ENCODE measurements around the gene ANGPTL2. TPM values are rescaled to one million over a fixed set of nuclear protein-coding genes. Genes with fewer than 3 reads are reported as not detected.

Gene ANGPTL2
- total RNA-seq, 2 experiments from 2014 or later, result not detected

GRCh38 chr9:127112056-127112455 lies 10.4 kb downstream of the ANGPTL2 start:
- TF ChIP-seq EZH2phosphoT487 (IDR thresholded peaks at IDR 0.05; ENCODE audit: borderline replicate concordance, low read depth, low read length) (no peak), CTCF (conservative IDR thresholded peaks at IDR 0.05; ENCODE audit: low read length) (no peak)
- Histone ChIP-seq H3K36me3 (ENCODE audit: insufficient read depth, low read length) (no peaks in the 10 kb centered on the region), H3K79me2 (ENCODE audit: insufficient read depth, low read depth, low read length) (no peaks in the 10 kb centered on the region), H3K27ac (ENCODE audit: low read depth, low read length, poor library complexity, severe bottlenecking) (no peak overlapping the region), H3K4me3 (ENCODE audit: low read depth, low read length, poor library complexity, severe bottlenecking) (no peak overlapping the region), H3K4me2 (ENCODE audit: low read length) (no peak overlapping the region), H4K20me1 (ENCODE audit: insufficient read depth, low read length) (no peaks in the 10 kb centered on the region), H3K9me3 (ENCODE audit: low read length) (no peaks in the 10 kb centered on the region), H3K9me2 (ENCODE audit: insufficient read depth, low read length) (no peaks in the 10 kb centered on the region), H2AFZ (ENCODE audit: low read length) (no peak overlapping the region), H3K4me1 (ENCODE audit: insufficient read depth, low read length, poor library complexity, severe bottlenecking) (peaks cover 8% of the 10 kb centered on the region)
- no TSS peak for BruUV-seq (replicated peaks)
- POLR2A ChIA-PET, result interaction anchor here (1.0 kb wide), 1 partner anchor 61 kb away, joined by 3 read pairs; no protein-coding TSS in a partner anchor
- CTCF ChIA-PET (ENCODE audit: unreplicated experiment), result no interaction called here
- no peak for DNase-seq (ENCODE audit: low spot score)
- intact Hi-C loops (cut with micrococcal nuclease; ENCODE audit: unreplicated experiment), result no loop called here

- Histone ChIP-seq H4K20me1 (ENCODE audit: insufficient read depth, low read length) (no peaks in the 10 kb centered on the region), H3K4me1 (ENCODE audit: insufficient read depth, low read length, poor library complexity, severe bottlenecking) (no peaks in the 10 kb centered on the region), H3K79me2 (ENCODE audit: insufficient read depth, low read depth, low read length) (no peaks in the 10 kb centered on the region), H3K4me3 (ENCODE audit: low read depth, low read length, poor library complexity, severe bottlenecking) (no peak overlapping the region), H3K4me2 (ENCODE audit: low read length) (no peak overlapping the region), H2AFZ (ENCODE audit: low read length) (no peak overlapping the region), H3K36me3 (ENCODE audit: insufficient read depth, low read length) (no peaks in the 10 kb centered on the region), H3K9me2 (ENCODE audit: insufficient read depth, low read length) (no peaks in the 10 kb centered on the region), H3K27ac (ENCODE audit: low read depth, low read length, poor library complexity, severe bottlenecking) (no peak overlapping the region), H3K9me3 (ENCODE audit: low read length) (no peaks in the 10 kb centered on the region)
- DNase-seq (ENCODE audit: low spot score), result no peak
- CTCF ChIA-PET (ENCODE audit: unreplicated experiment), result no interaction called here
- POLR2A ChIA-PET, result no interaction called here
- no peak for TF ChIP-seq CTCF (conservative IDR thresholded peaks at IDR 0.05; ENCODE audit: low read length)
- TF ChIP-seq EZH2phosphoT487 (IDR thresholded peaks at IDR 0.05; ENCODE audit: borderline replicate concordance, low read depth, low read length), result no peak
- BruUV-seq (replicated peaks), result no TSS peak
- intact Hi-C loops (cut with micrococcal nuclease; ENCODE audit: unreplicated experiment), result no loop called here
Observed at GRCh38 chr9:127109212-127109711, 13.2 kb downstream of the ANGPTL2 start.

- BruUV-seq (replicated peaks), result no TSS peak
- CTCF ChIA-PET (ENCODE audit: unreplicated experiment), result no interaction called here
Observed at GRCh38 chr9:127107929-127108876, 14.2 kb downstream of the ANGPTL2 start.

More at GRCh38 chr9:127107929-127108876, 14.2 kb downstream of the ANGPTL2 start:
- no peaks in the 10 kb centered on the region for H3K36me3 ChIP-seq (ENCODE audit: insufficient read depth, low read length)
- intact Hi-C loops (cut with micrococcal nuclease; ENCODE audit: unreplicated experiment), result no loop called here
- H3K9me2 ChIP-seq (ENCODE audit: insufficient read depth, low read length), result no peaks in the 10 kb centered on the region
- H3K9me3 ChIP-seq (ENCODE audit: low read length), result no peaks in the 10 kb centered on the region
- H3K27ac ChIP-seq (ENCODE audit: low read depth, low read length, poor library complexity, severe bottlenecking), result no peak overlapping the region
- no peaks in the 10 kb centered on the region for H4K20me1 ChIP-seq (ENCODE audit: insufficient read depth, low read length)
- no peak overlapping the region for H2AFZ ChIP-seq (ENCODE audit: low read length)
- no peak for DNase-seq (ENCODE audit: low spot score)
- H3K79me2 ChIP-seq (ENCODE audit: insufficient read depth, low read depth, low read length), result no peaks in the 10 kb centered on the region
- H3K4me1 ChIP-seq (ENCODE audit: insufficient read depth, low read length, poor library complexity, severe bottlenecking), result no peaks in the 10 kb centered on the region
- H3K4me3 ChIP-seq (ENCODE audit: low read depth, low read length, poor library complexity, severe bottlenecking), result no peak overlapping the region
- no peak overlapping the region for H3K4me2 ChIP-seq (ENCODE audit: low read length)
- POLR2A ChIA-PET, result interaction anchor here (0.6 kb wide), 1 partner anchor 1333 kb away, joined by 6 read pairs; no protein-coding TSS in a partner anchor
- TF ChIP-seq EZH2phosphoT487 (IDR thresholded peaks at IDR 0.05; ENCODE audit: borderline replicate concordance, low read depth, low read length), result no peak
- no peak for TF ChIP-seq CTCF (conservative IDR thresholded peaks at IDR 0.05; ENCODE audit: low read length)
